Amniotic stem cell (primary cell): Measurements from ENCODE around the gene NRM.
"Not testable (repeated sequence)": the region's sequence is repeated elsewhere in the genome, so short reads cannot be mapped to it uniquely, and the experiment has no call there.

Experiments used
- DNase-seq: peaks from one replicate; lab custom pipeline; 2025; lab: John Stamatoyannopoulos, UW

NRM gene

DNA sequence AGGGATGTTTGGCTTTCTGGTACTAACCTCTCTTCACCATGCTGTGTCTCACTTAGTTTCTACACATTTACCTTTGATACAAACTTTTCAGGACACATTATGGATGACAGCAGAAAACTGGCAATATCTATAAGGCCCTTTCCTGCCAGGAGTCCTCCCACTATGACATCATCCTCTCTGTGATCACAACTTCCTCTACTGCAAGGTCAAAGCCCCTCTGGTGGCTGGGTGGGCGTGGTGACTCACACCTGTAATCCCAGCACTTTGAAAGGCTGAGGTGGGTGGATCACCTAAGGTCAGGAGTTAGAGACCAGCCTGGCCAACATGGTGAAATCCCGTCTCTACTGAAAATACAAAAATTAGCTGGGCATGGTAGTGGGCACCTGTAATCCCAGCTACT lies 24.5 kb downstream of the NRM start:
- DNase-seq, result not testable (repeated sequence)

DNA sequence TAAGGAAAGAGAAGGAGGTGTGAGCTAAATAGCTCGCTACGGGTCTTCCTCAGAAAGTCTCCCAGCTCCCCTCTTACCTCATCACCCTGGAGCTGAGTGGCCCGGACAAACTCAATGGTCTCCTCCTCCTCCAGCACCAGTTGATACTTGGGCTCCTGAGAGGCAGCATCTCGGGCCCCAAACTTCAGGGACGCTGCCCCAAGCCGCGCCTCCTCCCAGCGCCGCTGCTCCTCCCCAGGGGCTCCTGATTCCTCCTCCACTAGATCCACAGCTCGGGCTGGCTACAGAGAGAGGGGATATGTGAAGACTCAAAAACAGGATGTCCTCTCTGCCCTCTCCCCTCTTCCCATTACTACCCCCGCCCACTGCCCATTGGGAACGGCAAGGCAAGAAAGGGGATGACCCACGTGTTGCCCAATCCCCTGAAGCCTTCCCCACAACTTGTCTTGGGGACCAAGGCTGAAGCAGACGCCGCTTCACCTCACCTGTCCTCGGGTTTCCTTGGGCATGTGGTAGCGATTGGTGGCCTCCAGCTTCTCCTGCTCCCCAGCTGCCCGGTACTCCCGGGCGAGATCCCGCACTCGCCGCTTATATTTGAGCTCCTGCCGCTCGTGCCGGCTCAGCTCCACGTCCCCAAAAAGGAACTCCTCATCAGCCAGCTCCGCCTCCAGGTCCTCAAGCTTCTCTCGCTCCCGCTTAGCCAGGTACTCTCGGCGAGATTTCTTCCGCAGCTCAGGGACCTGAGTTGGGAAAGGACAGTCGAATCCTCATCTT lies 25.6 kb downstream of the NRM start:
- no peak for DNase-seq

GRCh38 chr6:30657922-30658321 lies 32.9 kb downstream of the NRM start:
- not testable (repeated sequence) for DNase-seq

- no peak for DNase-seq
Observed at GRCh38 chr6:30657454-30657853, 33.3 kb downstream of the NRM start.

DNA sequence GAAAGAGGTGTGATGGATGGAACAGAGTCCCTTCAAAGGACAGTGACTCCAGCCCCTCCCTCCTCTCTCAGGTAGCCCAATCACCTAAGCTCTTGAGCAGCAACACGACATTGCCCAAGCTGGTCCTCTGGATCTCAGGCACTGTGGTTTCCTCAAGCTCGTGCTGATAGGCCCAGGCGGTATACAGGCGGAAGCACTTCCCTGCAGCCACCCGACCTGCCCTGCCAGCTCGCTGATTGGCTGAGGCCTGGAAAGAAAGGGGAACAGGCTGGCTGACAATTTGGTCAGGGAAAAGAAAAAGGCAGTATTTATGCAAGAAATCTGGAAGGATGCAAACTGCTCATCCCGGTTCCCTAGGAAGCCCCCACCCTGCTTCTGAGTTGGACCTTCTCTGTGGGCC lies 34.3 kb downstream of the NRM start:
- no peak for DNase-seq

DNA sequence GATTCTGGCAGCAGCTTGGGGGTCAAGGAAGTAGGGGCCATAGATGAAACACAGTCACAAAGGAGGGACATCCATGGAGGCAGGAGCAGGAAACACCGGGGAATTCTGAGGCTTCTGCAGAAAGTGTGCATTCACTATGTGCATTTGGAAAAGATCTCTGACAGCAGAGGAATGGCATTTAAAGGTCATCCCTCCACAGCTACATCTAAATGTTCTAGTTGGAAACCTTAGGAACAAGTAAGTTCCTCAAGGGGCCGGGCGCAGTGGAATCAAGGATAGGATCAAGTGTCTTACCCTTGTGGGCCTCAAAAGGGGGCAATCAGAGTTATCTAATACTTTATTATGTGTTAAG lies 35.1 kb downstream of the NRM start:
- DNase-seq, result no peak

GRCh38 chr6:30654798-30655742 lies 35.7 kb downstream of the NRM start:
- DNase-seq, result no peak

DNA sequence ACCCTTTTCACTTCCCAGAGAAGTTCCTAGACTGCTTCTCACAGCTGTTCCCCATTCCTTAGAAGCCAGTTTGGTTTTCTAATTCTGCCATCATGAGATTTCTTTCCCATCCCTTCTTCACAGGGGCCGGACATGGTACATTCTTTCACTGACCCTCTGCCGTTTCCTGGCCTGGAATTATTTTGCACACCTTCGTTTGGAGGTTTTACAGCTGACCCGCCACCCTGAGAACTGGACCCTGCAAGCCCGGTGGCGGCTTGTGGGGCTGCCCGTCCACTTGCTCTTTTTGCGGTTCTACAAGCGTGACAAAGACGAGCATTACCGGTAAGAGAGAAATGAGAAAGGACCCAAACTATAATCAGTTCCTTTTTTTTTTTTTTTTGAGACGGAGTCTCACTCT lies 39.6 kb downstream of the NRM start:
- DNase-seq, result no peak

DNA sequence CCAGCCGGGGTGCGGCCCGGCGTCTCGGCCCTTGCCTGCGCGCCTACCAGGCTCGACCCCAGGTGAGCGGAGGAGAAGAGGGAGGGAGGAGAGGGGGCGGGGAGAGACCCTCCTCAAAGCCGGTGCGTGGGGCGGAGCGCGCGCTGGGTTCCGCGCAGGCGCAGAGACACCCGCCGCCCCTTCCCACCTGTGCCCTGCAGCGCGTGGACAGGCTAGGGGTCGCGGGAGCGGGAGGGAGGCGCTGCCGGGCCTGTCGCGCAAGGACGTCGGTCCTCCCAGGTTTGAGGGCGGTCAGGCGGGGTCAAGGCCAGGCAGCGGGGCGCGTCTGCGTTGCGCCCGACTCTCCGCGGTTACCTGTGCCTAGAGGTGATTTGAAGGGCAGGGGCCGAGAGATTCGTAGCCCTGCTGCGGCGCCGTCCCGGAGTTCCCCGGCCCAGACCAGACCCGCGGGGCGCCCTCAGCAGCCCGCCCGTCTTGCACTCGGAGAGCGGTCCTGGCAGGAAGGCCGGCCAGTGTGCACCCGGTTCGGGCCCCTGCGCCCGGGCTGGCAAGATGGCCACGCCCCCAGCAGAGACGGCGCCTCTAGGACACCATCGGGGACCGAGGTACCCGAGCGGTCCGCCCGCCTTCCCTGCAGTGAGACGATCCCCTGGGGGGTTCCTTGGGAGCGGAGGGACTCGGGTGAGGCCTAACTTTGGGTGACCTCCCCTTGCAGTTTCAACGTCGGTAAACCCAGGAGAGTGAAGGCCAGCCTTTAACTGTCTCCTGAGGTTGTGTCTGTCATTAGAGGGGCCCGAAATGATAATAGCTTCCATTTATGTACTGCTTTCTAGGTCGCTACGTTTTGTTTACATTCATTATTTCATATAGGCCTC lies 43.3 kb downstream of the NRM start:
- DNase-seq, result peak; percentile 11

DNA sequence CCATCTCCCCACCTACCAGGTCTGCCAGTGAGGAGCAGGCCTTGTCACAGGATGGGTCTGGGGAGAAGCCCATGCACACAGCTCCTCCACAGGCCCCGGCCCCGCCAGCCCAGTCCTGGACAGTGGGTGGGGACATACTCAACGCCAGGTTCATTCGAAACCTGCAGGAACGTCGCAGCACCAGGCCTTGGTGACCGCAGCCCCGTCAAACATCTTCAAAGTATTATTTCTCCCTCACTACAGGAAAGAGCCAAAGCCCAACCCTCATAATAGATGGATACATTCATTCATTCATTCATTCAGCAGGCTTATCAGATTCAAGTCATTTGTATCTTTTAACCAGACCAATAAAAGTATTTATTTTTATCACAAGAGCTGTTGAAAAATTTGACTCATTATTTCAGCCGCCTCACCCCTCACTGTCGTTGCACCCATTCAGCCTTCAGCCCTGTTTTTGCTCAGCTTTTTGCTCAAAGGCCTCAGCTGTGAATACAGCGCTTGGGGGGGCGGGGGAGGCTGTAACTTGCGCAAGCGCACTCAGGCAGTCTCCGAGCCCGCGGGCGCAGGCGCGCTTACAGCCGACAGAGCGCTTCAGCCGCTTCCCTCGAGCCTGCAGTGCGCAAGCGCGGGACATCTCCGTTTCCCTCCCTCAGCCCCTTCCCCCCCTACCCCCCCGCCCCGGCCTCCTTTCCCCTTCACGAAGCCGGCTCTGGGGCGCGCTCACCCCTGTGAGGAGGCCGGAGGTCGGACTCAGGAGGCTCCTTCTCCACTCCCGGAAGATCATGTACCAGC lies 44.1 kb downstream of the NRM start, which contains the start of gene C6orf136:
C6orf136 (plus strand) TSS at position 684 of the 792 bp plus-strand sequence; CDS start at position 783, 99 bp downstream.
- DNase-seq, result peak; percentile 74

GRCh38 chr6:30645989-30646388 lies 44.8 kb downstream of the NRM start:
- no peak for DNase-seq

- DNase-seq, result no peak
Observed at GRCh38 chr6:30644769-30645168, 46.0 kb downstream of the NRM start.

GRCh38 chr6:30643656-30644055 lies 47.1 kb downstream of the NRM start:
- DNase-seq, result no peak

- no peak for DNase-seq
Observed at GRCh38 chr6:30641048-30641447, 49.7 kb downstream of the NRM start.

GRCh38 chr6:30640481-30640880 lies 50.3 kb downstream of the NRM start:
- no peak for DNase-seq
